OCI-LY7 (cell line): Measurements from ENCODE around the gene SLC16A10.

Experiments used
- EZH2phosphoT487 ChIP-seq: fragments of 200-600 bp; sonication (generic); IDR thresholded peaks from 2 replicates; pipeline ENCODE4 v1.6.1; 2018; ENCODE audit warnings: low read depth, borderline replicate concordance, mild to moderate bottlenecking, mixed run types, antibody characterized with exemption, low read length, moderate library complexity, mixed read lengths
- TF ChIP-seq, protein P1 (sequence below): fragments of 200-600 bp; sonication (generic); conservative IDR thresholded peaks from 2 replicates; pipeline ENCODE4 v1.5.1; 2014; ENCODE audit warnings: mild to moderate bottlenecking, antibody characterized with exemption, low read length, moderate library complexity, mixed read lengths

DNA sequence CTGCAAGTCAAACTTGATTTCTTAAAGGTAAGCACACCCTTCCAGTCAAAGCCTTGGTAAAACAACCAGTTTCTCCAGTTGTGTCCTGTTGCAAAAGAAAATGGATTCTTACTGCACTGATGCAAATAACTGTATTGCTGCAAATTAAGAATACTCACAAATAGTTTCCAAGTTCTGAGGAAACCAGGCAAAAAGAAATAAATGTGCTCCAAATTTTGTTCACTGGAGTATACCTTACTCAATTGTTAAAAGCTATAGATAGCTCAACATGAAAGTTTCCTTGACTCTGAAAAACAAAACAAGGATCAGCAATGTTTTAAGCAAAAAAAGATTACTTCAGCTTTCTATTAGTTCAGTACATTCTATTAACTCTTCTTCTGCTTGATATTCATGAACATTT, 75.2 kb downstream of the SLC16A10 start:
- TF ChIP-seq, protein P1, sequence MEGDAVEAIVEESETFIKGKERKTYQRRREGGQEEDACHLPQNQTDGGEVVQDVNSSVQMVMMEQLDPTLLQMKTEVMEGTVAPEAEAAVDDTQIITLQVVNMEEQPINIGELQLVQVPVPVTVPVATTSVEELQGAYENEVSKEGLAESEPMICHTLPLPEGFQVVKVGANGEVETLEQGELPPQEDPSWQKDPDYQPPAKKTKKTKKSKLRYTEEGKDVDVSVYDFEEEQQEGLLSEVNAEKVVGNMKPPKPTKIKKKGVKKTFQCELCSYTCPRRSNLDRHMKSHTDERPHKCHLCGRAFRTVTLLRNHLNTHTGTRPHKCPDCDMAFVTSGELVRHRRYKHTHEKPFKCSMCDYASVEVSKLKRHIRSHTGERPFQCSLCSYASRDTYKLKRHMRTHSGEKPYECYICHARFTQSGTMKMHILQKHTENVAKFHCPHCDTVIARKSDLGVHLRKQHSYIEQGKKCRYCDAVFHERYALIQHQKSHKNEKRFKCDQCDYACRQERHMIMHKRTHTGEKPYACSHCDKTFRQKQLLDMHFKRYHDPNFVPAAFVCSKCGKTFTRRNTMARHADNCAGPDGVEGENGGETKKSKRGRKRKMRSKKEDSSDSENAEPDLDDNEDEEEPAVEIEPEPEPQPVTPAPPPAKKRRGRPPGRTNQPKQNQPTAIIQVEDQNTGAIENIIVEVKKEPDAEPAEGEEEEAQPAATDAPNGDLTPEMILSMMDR = no peak
- no peak for TF ChIP-seq EZH2phosphoT487
